ENCODE measurements around the gene ZEB1. TPM values are rescaled to one million over a fixed set of nuclear protein-coding genes. Genes with fewer than 3 reads are reported as not detected.

The ZEB1 gene
- total RNA-seq, 1 experiment from 2014 or later: 10.3 TPM

DNA sequence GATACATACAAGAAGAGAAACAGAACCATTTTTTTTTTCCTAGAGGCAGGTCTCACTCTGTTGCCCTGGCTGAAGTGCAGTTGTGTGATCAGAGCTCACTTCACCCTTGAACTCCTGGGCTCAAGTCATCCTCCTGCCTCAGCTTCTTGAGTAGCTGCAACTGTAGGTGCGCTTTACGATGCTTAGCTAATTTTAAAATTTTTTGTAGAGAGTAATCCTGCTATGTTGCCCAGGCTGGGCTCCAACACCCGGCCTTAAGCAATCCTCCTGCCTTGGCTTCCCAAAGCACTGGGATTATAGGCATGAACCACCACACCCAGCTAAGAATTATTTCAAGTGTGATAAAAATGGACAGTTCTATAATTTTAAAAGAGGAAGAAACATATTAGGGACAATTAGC lies 5.6 kb upstream of the ZEB1 start:
- intact Hi-C loops (cut with micrococcal nuclease; ENCODE audit: unreplicated experiment): no loop called here
- no peaks in the 10 kb centered on the region for H3K27me3 Mint-ChIP-seq (ENCODE audit: unreplicated experiment)
- CTCF ChIA-PET: no interaction called here
- peaks cover 9% of the 10 kb centered on the region for H3K36me3 Mint-ChIP-seq (ENCODE audit: insufficient read depth, unreplicated experiment)
- no peaks in the 10 kb centered on the region for H3K9me3 Mint-ChIP-seq (ENCODE audit: low read depth, unreplicated experiment)
- H3K4me1 Mint-ChIP-seq (ENCODE audit: low read depth, unreplicated experiment): peaks cover 13% of the 10 kb centered on the region
- no peak overlapping the region for H3K27ac Mint-ChIP-seq (ENCODE audit: unreplicated experiment)
- DNase-seq: no peak
- no TSS peak for BruUV-seq (replicated peaks)
- TF ChIP-seq, protein P1, sequence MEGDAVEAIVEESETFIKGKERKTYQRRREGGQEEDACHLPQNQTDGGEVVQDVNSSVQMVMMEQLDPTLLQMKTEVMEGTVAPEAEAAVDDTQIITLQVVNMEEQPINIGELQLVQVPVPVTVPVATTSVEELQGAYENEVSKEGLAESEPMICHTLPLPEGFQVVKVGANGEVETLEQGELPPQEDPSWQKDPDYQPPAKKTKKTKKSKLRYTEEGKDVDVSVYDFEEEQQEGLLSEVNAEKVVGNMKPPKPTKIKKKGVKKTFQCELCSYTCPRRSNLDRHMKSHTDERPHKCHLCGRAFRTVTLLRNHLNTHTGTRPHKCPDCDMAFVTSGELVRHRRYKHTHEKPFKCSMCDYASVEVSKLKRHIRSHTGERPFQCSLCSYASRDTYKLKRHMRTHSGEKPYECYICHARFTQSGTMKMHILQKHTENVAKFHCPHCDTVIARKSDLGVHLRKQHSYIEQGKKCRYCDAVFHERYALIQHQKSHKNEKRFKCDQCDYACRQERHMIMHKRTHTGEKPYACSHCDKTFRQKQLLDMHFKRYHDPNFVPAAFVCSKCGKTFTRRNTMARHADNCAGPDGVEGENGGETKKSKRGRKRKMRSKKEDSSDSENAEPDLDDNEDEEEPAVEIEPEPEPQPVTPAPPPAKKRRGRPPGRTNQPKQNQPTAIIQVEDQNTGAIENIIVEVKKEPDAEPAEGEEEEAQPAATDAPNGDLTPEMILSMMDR (IDR thresholded peaks at IDR 0.05; ENCODE audit: unreplicated experiment): no peak
- no peak overlapping the region for H3K4me3 Mint-ChIP-seq (ENCODE audit: low read depth, unreplicated experiment)

DNA sequence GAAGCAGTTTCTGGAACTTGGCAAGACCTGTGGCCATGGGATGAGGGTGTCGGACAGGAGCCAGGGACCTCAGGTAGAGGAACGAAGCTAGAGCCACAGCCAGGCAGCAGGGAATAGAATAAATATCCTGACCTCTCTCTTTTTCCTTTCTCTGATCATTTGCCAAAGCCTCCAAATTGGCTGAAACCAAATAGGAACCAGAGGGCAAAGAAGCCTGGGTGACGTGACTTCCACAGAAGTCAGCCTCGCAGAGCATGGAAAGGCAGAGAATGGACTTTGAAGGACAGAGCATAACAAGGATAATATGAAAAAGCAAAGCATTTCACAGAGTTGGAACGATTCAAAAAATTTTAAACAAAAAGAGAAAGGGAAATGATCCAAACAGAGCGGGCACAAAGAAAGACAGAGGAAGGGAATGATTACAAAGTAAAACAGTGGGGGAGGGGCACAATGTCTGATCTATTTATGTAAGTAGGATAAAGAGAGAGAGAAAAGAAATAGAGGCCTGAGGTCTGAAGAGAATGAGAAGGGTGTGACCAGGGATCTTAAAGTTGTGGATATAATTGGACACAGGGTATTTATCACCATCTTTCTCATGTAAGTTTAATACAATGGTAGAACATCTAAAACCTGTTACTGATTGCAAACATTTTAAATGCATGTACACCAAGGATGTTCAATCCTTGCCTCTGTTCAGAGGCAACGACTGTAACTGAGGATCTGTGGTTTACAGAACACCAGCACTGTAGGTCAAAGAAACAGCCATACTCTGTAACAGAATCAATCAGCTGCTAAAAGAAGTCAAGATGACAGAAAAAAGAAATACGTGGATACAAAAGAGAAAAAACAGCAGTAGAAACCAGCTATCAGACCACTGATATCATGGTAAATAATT lies 4.5 kb upstream of the ZEB1 start:
- CTCF ChIA-PET: no interaction called here
- intact Hi-C loops (cut with micrococcal nuclease; ENCODE audit: unreplicated experiment): loop anchor here (5.0 kb wide), 1 partner anchor 217 kb away; no protein-coding TSS in a partner anchor
- peaks cover 20% of the 10 kb centered on the region for H3K36me3 Mint-ChIP-seq (ENCODE audit: insufficient read depth, unreplicated experiment)
- no peak overlapping the region for H3K4me3 Mint-ChIP-seq (ENCODE audit: low read depth, unreplicated experiment)
- no peak for DNase-seq
- no peaks in the 10 kb centered on the region for H3K9me3 Mint-ChIP-seq (ENCODE audit: low read depth, unreplicated experiment)
- BruUV-seq (replicated peaks): no TSS peak
- H3K4me1 Mint-ChIP-seq (ENCODE audit: low read depth, unreplicated experiment): peaks cover 13% of the 10 kb centered on the region
- H3K27me3 Mint-ChIP-seq (ENCODE audit: unreplicated experiment): no peaks in the 10 kb centered on the region
- TF ChIP-seq, protein P1 (IDR thresholded peaks at IDR 0.05; ENCODE audit: unreplicated experiment): no peak
- H3K27ac Mint-ChIP-seq (ENCODE audit: unreplicated experiment): no peak overlapping the region

DNA sequence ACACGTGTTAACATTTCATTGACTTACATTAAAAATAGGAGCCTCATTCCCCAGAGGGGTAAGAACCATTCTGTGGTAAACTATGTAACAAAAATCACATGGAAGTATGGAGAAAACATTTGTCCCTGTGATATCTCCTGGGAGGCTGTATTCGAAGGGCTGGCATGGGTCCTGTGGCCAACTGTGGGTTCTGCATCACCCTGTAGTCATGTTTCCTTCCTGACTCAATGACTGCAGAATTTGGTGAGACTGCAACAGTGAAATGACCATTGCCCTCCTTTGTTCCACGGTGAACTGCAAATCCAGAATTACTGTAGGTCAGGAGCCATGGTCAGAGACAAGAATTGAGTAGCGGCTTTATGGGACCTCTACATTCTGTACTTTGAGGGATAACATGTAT lies 3.6 kb upstream of the ZEB1 start:
- Mint-ChIP-seq H3K4me3 (ENCODE audit: low read depth, unreplicated experiment) (no peak overlapping the region), H3K4me1 (ENCODE audit: low read depth, unreplicated experiment) (peaks cover 13% of the 10 kb centered on the region), H3K27ac (ENCODE audit: unreplicated experiment) (no peak overlapping the region), H3K36me3 (ENCODE audit: insufficient read depth, unreplicated experiment) (peaks cover 27% of the 10 kb centered on the region), H3K9me3 (ENCODE audit: low read depth, unreplicated experiment) (no peaks in the 10 kb centered on the region), H3K27me3 (ENCODE audit: unreplicated experiment) (no peaks in the 10 kb centered on the region)
- CTCF ChIA-PET: no interaction called here
- BruUV-seq (replicated peaks): no TSS peak
- TF ChIP-seq, protein P1 (IDR thresholded peaks at IDR 0.05; ENCODE audit: unreplicated experiment): no peak
- intact Hi-C loops (cut with micrococcal nuclease; ENCODE audit: unreplicated experiment): loop anchor here (5.0 kb wide), 1 partner anchor 218 kb away; no protein-coding TSS in a partner anchor
- no peak for DNase-seq

DNA sequence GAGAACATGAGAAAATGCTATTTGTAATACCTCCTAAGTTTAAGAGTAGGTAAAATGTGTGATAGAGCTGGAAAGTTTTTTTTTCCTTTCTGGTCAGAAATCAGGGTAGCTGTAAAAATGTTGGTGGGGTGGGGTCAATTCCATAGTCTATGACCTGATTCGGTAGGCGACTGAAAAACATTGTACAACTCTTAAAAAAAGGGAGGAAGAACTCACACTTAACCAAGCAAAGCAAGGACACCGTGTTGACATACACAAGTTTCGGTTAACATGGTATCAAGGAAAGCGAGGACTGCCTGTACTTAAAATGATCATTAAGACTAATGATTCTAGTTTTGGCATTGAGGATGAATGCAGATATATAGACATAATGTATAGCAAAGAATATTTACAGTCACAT lies 1.8 kb upstream of the ZEB1 start:
- BruUV-seq (replicated peaks): no TSS peak
- Mint-ChIP-seq H3K36me3 (ENCODE audit: insufficient read depth, unreplicated experiment) (peaks cover 39% of the 10 kb centered on the region), H3K9me3 (ENCODE audit: low read depth, unreplicated experiment) (no peaks in the 10 kb centered on the region), H3K27me3 (ENCODE audit: unreplicated experiment) (no peaks in the 10 kb centered on the region), H3K4me3 (ENCODE audit: low read depth, unreplicated experiment) (peak overlapping the region; percentile 83), H3K4me1 (ENCODE audit: low read depth, unreplicated experiment) (peaks cover 19% of the 10 kb centered on the region), H3K27ac (ENCODE audit: unreplicated experiment) (peak overlapping the region; percentile 59)
- no peak for DNase-seq
- CTCF ChIA-PET: no interaction called here
- TF ChIP-seq, protein P1 (IDR thresholded peaks at IDR 0.05; ENCODE audit: unreplicated experiment): no peak
- intact Hi-C loops (cut with micrococcal nuclease; ENCODE audit: unreplicated experiment): loop anchor here (5.0 kb wide), 1 partner anchor 220 kb away; no protein-coding TSS in a partner anchor

Data from Calu3 (cell line).